H9 (cell line): ENCODE measurements around the gene SS18. TPM values are rescaled to one million over a fixed set of nuclear protein-coding genes. Genes with fewer than 3 reads are reported as not detected.

Experiments used
- DNase-seq: peaks from one replicate; pipeline ENCODE4 v3.0.0-alpha.2; 2017
- H2AFZ ChIP-seq: one replicate; pipeline ENCODE4 v1.6.1; 2013; ENCODE audit warnings: mild to moderate bottlenecking, low read length, control low read depth, moderate library complexity
- H2AK5ac ChIP-seq: 2 replicates; pipeline ENCODE4 v1.6.1; 2013; ENCODE audit warnings: low read length, control low read depth, mixed read lengths; ENCODE audit not compliant: insufficient read length
- H2BK120ac ChIP-seq: one replicate; pipeline ENCODE4 v1.6.1; 2013; ENCODE audit warnings: low read depth, mild to moderate bottlenecking, low read length, control low read depth, inconsistent platforms; ENCODE audit not compliant: poor library complexity, severe bottlenecking
- H2BK12ac ChIP-seq: 2 replicates; pipeline ENCODE4 v1.6.1; 2013; ENCODE audit warnings: low read length, control low read depth, mixed read lengths, low read depth; ENCODE audit not compliant: insufficient read length
- H2BK15ac ChIP-seq: 2 replicates; pipeline ENCODE4 v1.6.1; 2013; ENCODE audit warnings: low read depth, low read length, control low read depth
- H2BK20ac ChIP-seq: one replicate; pipeline ENCODE4 v1.6.1; 2013; ENCODE audit warnings: low read depth, mild to moderate bottlenecking, low read length, control low read depth, inconsistent platforms; ENCODE audit not compliant: poor library complexity, severe bottlenecking
- H2BK5ac ChIP-seq: 2 replicates; pipeline ENCODE4 v1.6.1; 2013; ENCODE audit warnings: low read length, control low read depth, mixed read lengths; ENCODE audit not compliant: insufficient read length
- H3K14ac ChIP-seq: 2 replicates; pipeline ENCODE4 v1.6.1; 2013; ENCODE audit warnings: low read length, control low read depth; ENCODE audit not compliant: insufficient read depth
- H3K18ac ChIP-seq: 2 replicates; pipeline ENCODE4 v1.6.1; 2013; ENCODE audit warnings: low read depth, mild to moderate bottlenecking, mixed read lengths, low read length, control low read depth; ENCODE audit not compliant: insufficient read length
- H3K23ac ChIP-seq: 2 replicates; pipeline ENCODE4 v1.6.1; 2013; ENCODE audit warnings: low read length, control low read depth, mixed read lengths, low read depth; ENCODE audit not compliant: insufficient read length
- H3K23me2 ChIP-seq: 2 replicates; pipeline ENCODE4 v1.6.1; 2013; ENCODE audit warnings: low read depth, mild to moderate bottlenecking, mixed read lengths, low read length, control low read depth; ENCODE audit not compliant: insufficient read length, poor library complexity, severe bottlenecking
- H3K27ac ChIP-seq: 2 replicates; pipeline ENCODE4 v1.5.1; 2013; ENCODE audit warnings: low read length, control low read depth, mixed read lengths, low read depth; ENCODE audit not compliant: insufficient read length
- H3K27me3 ChIP-seq: 2 replicates; pipeline ENCODE4 v1.6.1; 2013; ENCODE audit warnings: low read length, control low read depth, inconsistent platforms; ENCODE audit not compliant: insufficient read depth
- H3K4ac ChIP-seq: 2 replicates; pipeline ENCODE4 v1.6.1; 2013; ENCODE audit warnings: low read depth, mild to moderate bottlenecking, control low read depth, inconsistent platforms, low read length, moderate library complexity
- H3K4me1 ChIP-seq: 2 replicates; pipeline ENCODE4 v1.6.1; 2013; ENCODE audit warnings: low read length, control low read depth, inconsistent platforms; ENCODE audit not compliant: insufficient read depth
- H3K4me2 ChIP-seq: 2 replicates; pipeline ENCODE4 v1.6.1; 2013; ENCODE audit warnings: low read length, control low read depth, mixed read lengths; ENCODE audit not compliant: insufficient read length, insufficient read depth
- H3K56ac ChIP-seq: 2 replicates; pipeline ENCODE4 v1.6.1; 2013; ENCODE audit warnings: low read depth, mild to moderate bottlenecking, mixed read lengths, low read length, control low read depth; ENCODE audit not compliant: insufficient read length
- H3K79me1 ChIP-seq: 2 replicates; pipeline ENCODE4 v1.6.1; 2013; ENCODE audit warnings: low read depth, mild to moderate bottlenecking, moderate library complexity, low read length, control low read depth, inconsistent platforms; ENCODE audit not compliant: insufficient read depth, poor library complexity, severe bottlenecking
- H3K79me2 ChIP-seq: 2 replicates; pipeline ENCODE4 v1.6.1; 2013; ENCODE audit warnings: low read length, control low read depth, inconsistent platforms; ENCODE audit not compliant: insufficient read depth
- H3K9ac ChIP-seq: 2 replicates; pipeline ENCODE4 v1.6.1; 2013; ENCODE audit warnings: low read length, control low read depth, mixed read lengths; ENCODE audit not compliant: insufficient read length; ENCODE audit errors: extremely low read depth
- H3K9me3 ChIP-seq: one replicate; pipeline ENCODE4 v1.6.1; 2013; ENCODE audit warnings: low read depth, low read length, inconsistent platforms; ENCODE audit not compliant: control insufficient read depth
- H3T11ph ChIP-seq: one replicate; pipeline ENCODE4 v1.6.1; 2013; ENCODE audit warnings: mild to moderate bottlenecking, low read length, control low read depth, inconsistent platforms
- H4K20me1 ChIP-seq: one replicate; pipeline ENCODE4 v1.6.1; 2013; ENCODE audit not compliant: control insufficient read depth, insufficient read length, insufficient read depth
- H4K5ac ChIP-seq: 2 replicates; pipeline ENCODE4 v1.6.1; 2013; ENCODE audit warnings: low read depth, mild to moderate bottlenecking, mixed read lengths, low read length, control low read depth; ENCODE audit not compliant: insufficient read length
- H4K8ac ChIP-seq: replicated peaks from 2 replicates; pipeline ENCODE4 v1.6.1; 2013; ENCODE audit warnings: low read length, control low read depth, mixed read lengths, low read depth; ENCODE audit not compliant: insufficient read length
- H4K91ac ChIP-seq: 2 replicates; pipeline ENCODE4 v1.6.1; 2013; ENCODE audit warnings: low read depth, mild to moderate bottlenecking, moderate library complexity, mixed read lengths, low read length, control low read depth; ENCODE audit not compliant: insufficient read length
- H3K27ac Mint-ChIP-seq, 3 experiments: 2 replicates in 2 of 3; 3 replicates in 1 of 3; pipeline ENCODE4 v1.8.0; 2020 to 2021; ENCODE audit warnings: mixed read lengths in 3 of 3, mild to moderate bottlenecking in 1 of 3, moderate library complexity in 1 of 3
- H3K27me3 Mint-ChIP-seq: 2 replicates; pipeline ENCODE4 v1.8.0; 2021; ENCODE audit warnings: low read depth, mild to moderate bottlenecking, moderate library complexity, mixed read lengths
- H3K36me3 Mint-ChIP-seq, 3 experiments: 2 replicates in 2 of 3; 3 replicates in 1 of 3; pipeline ENCODE4 v1.8.0; 2020 to 2021; ENCODE audit warnings: low read depth in 3 of 3, mixed read lengths in 3 of 3; ENCODE audit not compliant: insufficient read depth in 1 of 3
- H3K4me1 Mint-ChIP-seq, 2 experiments: 2 replicates each; pipeline ENCODE4 v1.8.0; 2020; ENCODE audit warnings: mixed read lengths in 2 of 2
- H3K4me3 Mint-ChIP-seq, 2 experiments: 2 replicates in 1 of 2; 3 replicates in 1 of 2; pipeline ENCODE4 v1.8.0; 2020 to 2021; ENCODE audit warnings: mild to moderate bottlenecking in 2 of 2, mixed read lengths in 2 of 2, moderate library complexity in 1 of 2
- H3K9me3 Mint-ChIP-seq, 2 experiments: 2 replicates in 1 of 2; 3 replicates in 1 of 2; pipeline ENCODE4 v1.8.0; 2020; ENCODE audit warnings: mild to moderate bottlenecking in 2 of 2, mixed read lengths in 2 of 2, moderate library complexity in 1 of 2
- WGBS: extraction: QIAGEN DNeasy Blood & Tissue Kit; methylation state at CpG from one replicate; pipeline ENCODE4 v1.1.7; 2013; ENCODE audit warnings: missing lambda C conversion rate, low lambda C conversion rate, mixed read lengths; ENCODE audit not compliant: insufficient read length; ENCODE audit errors: extremely low coverage; 5-methylcytosine and 5-hydroxymethylcytosine counted together
- total RNA-seq: library from RNA; stranded (reverse); gene quantifications from 2 replicates; pipeline ENCODE4 v1.2.1, GENCODE V29; 2021
- TF ChIP-seq, protein P1 (sequence below): fragments of 200-600 bp; sonication (generic); conservative IDR thresholded peaks from 3 replicates; pipeline ENCODE4 v1.8.0; 2021; ENCODE audit warnings: antibody characterized with exemption, mild to moderate bottlenecking

Gene SS18
- total RNA-seq, 1 experiment from 2014 or later = 87.9 TPM

DNA sequence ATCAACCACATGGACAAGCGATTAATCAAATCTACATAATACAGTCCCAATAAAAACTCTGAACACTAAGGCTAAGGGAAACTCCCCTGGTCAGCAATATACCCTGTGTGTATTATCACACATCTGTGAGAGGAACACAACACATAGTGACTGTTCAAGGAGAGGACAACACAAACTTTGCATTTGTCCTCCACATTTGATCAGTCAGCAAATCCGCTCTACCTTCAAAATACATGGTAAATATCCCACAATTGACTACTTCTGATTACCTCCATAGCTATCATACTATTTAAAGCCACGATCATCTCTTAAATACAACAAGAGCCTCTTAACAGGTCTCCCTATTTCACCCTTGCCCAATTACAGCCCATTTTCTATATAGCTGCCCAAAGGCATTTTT is 45.6 kb downstream of the SS18 start:
- Histone ChIP-seq H3K27me3 (no peaks in the 10 kb centered on the region), H3K79me2 (no peaks in the 10 kb centered on the region; the same call in 1 of the 2 replicates), H3K23me2 (no peaks in the 10 kb centered on the region), H3K23ac (no peak overlapping the region), H3K18ac (no peak overlapping the region), H3K9ac (no peak overlapping the region), H3K9me3 (no peaks in the 10 kb centered on the region), H4K8ac (no peak overlapping the region), H4K20me1 (no peaks in the 10 kb centered on the region), H2BK20ac (no peak overlapping the region), H3K4me2 (no peak overlapping the region), H4K91ac (no peak overlapping the region), H2BK120ac (no peak overlapping the region), H3K4me1 (0 out of 2 replicates have a peak, but pooled peaks cover 2% of the 10 kb centered on the region), H4K5ac (no peak overlapping the region), H2BK5ac (no peak overlapping the region), H3K4ac (no peak overlapping the region), H3T11ph (no peak overlapping the region), H2BK15ac (no peak overlapping the region), H3K79me1 (no peaks in the 10 kb centered on the region), H2BK12ac (no peak overlapping the region), H2AFZ (no peak overlapping the region), H3K27ac (no peak overlapping the region), H2AK5ac (no peak overlapping the region), H3K56ac (no peak overlapping the region), H3K14ac (no peak overlapping the region)
- Mint-ChIP-seq H3K4me3 (no peak overlapping the region), H3K36me3 (peaks cover 18 to 23% (median 22%) of the 10 kb centered on the region in 3 experiments), H3K27me3 (no peaks in the 10 kb centered on the region), H3K27ac (no peak overlapping the region; a peak in 1 of 7 replicates), H3K4me1 (peaks cover 0 to 6% of the 10 kb centered on the region in 2 experiments; a peak in 1 of 4 replicates), H3K9me3 (peaks cover 4 to 7% of the 10 kb centered on the region in 2 experiments; a peak in 3 of 5 replicates)
- no peak for DNase-seq
- TF ChIP-seq, protein P1, sequence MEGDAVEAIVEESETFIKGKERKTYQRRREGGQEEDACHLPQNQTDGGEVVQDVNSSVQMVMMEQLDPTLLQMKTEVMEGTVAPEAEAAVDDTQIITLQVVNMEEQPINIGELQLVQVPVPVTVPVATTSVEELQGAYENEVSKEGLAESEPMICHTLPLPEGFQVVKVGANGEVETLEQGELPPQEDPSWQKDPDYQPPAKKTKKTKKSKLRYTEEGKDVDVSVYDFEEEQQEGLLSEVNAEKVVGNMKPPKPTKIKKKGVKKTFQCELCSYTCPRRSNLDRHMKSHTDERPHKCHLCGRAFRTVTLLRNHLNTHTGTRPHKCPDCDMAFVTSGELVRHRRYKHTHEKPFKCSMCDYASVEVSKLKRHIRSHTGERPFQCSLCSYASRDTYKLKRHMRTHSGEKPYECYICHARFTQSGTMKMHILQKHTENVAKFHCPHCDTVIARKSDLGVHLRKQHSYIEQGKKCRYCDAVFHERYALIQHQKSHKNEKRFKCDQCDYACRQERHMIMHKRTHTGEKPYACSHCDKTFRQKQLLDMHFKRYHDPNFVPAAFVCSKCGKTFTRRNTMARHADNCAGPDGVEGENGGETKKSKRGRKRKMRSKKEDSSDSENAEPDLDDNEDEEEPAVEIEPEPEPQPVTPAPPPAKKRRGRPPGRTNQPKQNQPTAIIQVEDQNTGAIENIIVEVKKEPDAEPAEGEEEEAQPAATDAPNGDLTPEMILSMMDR = no peak
- no CpG with 5 or more reads among the region's 3 CpGs for WGBS
